ENCODE results near the gene NPC2.

NPC2 gene

DNA sequence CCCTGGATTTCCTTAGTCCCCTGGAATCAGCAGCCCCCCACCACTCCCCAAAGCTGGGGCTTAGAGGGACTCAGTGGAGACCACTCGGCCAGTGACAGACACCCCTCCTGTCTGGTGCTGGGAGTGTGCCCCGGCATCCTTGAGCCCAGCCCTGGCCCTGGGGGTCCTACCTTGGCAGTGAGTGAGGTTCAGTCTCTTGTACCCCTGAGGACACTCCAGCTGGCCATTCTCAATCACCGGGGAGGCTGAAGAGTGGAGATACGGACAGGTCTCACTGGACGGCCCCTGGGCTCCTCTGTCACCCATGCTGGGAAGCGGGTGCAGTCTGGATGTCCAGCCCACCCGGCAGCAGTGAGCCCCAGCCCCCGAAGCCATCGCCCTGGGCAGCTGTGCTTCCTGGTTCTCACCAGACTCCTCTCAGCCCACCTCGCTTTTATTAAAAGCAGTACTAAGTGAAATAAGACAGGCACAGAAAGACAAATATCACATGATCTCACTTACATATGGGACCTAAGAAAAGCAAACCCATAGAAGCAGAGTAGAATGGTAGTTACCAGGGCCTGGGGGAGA, 42.7 kb upstream of the NPC2 start:
- DNase-seq (ENCODE audit: low read depth), result no peak
- TF ChIP-seq, protein P1, sequence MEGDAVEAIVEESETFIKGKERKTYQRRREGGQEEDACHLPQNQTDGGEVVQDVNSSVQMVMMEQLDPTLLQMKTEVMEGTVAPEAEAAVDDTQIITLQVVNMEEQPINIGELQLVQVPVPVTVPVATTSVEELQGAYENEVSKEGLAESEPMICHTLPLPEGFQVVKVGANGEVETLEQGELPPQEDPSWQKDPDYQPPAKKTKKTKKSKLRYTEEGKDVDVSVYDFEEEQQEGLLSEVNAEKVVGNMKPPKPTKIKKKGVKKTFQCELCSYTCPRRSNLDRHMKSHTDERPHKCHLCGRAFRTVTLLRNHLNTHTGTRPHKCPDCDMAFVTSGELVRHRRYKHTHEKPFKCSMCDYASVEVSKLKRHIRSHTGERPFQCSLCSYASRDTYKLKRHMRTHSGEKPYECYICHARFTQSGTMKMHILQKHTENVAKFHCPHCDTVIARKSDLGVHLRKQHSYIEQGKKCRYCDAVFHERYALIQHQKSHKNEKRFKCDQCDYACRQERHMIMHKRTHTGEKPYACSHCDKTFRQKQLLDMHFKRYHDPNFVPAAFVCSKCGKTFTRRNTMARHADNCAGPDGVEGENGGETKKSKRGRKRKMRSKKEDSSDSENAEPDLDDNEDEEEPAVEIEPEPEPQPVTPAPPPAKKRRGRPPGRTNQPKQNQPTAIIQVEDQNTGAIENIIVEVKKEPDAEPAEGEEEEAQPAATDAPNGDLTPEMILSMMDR (conservative IDR thresholded peaks at IDR 0.05; ENCODE audit: control insufficient read depth, insufficient read depth, low read depth, low read length), result no peak
- H3K4me3 ChIP-seq (ENCODE audit: control insufficient read depth, low read depth, low read length), result no peak overlapping the region

DNA sequence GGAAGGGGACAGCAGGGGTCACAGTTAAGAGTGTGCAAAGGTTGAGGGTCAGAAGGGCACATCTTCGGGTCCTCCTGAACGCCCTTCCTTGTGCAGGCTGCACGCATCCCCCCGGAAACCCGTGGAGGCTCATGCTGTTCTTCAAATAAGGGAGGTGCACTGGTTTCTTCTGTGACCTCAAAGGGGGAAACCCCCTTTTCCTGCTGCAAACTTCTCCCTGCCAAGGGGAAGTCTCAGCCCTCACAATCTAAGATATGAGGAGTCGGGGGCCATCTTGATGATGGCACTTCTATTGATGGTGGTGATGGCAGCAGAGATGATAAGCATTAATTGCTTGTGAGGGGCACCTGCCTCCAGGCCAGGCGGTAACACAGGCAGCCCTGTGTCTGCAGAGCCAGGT, 40.5 kb upstream of the NPC2 start:
- TF ChIP-seq, protein P1 (conservative IDR thresholded peaks at IDR 0.05; ENCODE audit: control insufficient read depth, insufficient read depth, low read depth, low read length), result no peak
- DNase-seq (ENCODE audit: low read depth), result no peak
- no peak overlapping the region for H3K4me3 ChIP-seq (ENCODE audit: control insufficient read depth, low read depth, low read length)

DNA sequence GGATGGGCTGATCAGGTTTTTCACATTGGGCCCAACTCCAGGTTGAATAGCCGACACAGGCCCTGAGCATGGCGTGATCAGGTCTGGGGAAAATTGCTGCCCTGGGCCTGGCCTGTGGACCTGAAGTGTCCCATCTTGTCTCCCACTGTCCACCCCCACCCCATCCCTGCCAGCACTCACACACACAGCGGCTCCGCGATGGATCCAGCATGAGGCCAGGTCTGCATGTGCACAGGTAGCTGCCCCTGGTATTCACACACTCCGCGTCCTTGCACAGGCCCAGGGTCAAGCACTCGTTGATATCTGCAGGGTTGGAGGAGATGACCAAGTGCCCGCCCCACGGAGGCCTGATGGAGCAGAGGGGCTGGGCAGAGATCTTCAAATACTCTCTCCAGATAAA, 39.1 kb upstream of the NPC2 start:
- TF ChIP-seq, protein P1 (conservative IDR thresholded peaks at IDR 0.05; ENCODE audit: control insufficient read depth, insufficient read depth, low read depth, low read length), result no peak
- DNase-seq (ENCODE audit: low read depth), result no peak
- H3K4me3 ChIP-seq (ENCODE audit: control insufficient read depth, low read depth, low read length), result no peak overlapping the region

DNA sequence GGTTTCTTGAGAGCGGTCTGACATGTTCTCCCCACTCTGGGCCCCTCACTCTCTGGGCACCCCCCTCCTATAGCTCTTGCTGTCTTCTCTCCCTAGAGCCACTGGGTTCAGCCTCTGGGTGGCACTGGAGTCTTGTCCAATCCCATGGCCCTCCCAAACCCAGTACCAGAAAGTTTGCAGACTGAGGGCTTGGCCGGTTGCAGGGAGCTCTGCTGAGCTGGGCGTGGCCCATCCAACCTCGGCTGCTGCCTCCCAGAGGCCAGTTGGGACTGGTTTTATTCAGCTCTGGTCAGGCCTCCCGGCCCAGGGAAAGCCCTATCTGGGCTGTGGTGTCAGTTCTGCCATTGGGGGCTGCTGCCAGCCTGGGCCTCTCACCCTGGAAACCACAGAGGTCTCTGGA, 38.4 kb upstream of the NPC2 start:
- DNase-seq (ENCODE audit: low read depth), result peak; percentile 58
- TF ChIP-seq, protein P1 (conservative IDR thresholded peaks at IDR 0.05; ENCODE audit: control insufficient read depth, insufficient read depth, low read depth, low read length), result peak; percentile 4
- H3K4me3 ChIP-seq (ENCODE audit: control insufficient read depth, low read depth, low read length), result no peak overlapping the region

DNA sequence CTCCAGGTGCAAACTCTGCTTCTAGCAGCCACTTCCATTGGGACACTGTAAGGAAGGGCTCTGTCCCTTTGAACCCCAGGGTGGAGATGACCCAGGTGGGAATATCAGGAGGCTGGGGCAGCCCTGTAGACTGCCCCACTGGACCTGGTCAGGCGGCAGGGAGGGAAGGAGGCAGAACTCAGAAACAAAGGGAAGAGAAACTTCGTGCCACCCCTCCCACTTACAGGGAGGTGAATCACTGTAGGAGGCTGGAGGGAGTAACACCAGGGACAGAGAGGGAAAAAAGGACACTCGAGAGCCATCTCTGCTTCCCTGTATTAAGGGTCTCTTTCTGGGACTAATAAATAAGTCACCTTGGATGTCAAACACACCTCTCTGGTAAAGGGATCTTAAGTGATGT, 37.9 kb upstream of the NPC2 start:
- no peak for DNase-seq (ENCODE audit: low read depth)
- no peak overlapping the region for H3K4me3 ChIP-seq (ENCODE audit: control insufficient read depth, low read depth, low read length)
- TF ChIP-seq, protein P1 (conservative IDR thresholded peaks at IDR 0.05; ENCODE audit: control insufficient read depth, insufficient read depth, low read depth, low read length), result no peak

DNA sequence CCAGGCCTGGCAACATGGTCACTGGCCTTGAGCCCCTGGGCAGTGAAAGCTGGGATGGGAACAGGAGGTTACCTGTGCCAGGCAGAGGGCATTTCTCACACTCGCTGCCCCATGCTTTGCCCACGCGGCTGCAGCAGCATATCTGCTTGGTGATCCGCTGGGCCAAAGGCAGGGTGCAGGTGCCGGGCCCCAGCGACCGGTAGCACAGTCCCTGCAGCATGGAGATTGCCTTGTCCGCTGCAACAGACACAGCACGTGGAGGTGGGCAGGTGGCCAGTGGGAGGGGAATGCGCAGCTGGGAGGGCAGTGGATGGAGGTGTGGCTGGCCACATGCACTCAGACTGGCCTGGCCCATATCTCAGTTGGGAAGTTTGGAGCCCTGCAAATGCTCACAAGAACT, 35.8 kb upstream of the NPC2 start:
- H3K4me3 ChIP-seq (ENCODE audit: control insufficient read depth, low read depth, low read length), result no peak overlapping the region
- TF ChIP-seq, protein P1 (conservative IDR thresholded peaks at IDR 0.05; ENCODE audit: control insufficient read depth, insufficient read depth, low read depth, low read length), result no peak

DNA sequence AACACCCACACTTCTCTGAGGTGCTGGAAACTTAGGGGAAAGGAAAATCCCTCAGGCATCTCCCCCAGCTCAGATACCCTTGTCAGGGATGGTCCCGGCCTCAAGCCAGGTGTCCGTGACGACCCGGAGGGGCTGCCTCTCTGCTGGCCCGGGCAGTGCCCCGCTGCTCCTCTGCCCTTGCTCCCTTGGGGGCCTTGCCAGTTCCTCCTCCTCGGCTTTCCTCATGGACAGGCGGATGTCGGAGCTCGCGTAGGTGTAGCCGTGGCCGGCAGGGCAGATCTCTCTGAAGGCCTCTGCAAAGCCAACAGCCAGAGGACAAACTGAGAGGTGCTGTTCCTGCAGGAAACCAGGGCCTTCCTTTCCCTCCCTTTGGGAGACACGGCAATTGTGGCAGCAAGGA, 35.3 kb upstream of the NPC2 start:
- TF ChIP-seq, protein P1 (conservative IDR thresholded peaks at IDR 0.05; ENCODE audit: control insufficient read depth, insufficient read depth, low read depth, low read length), result no peak
- DNase-seq (ENCODE audit: low read depth), result no peak
- H3K4me3 ChIP-seq (ENCODE audit: control insufficient read depth, low read depth, low read length), result no peak overlapping the region

More for the DNA sequence above, 35.8 kb upstream of the NPC2 start:
- DNase-seq (ENCODE audit: low read depth), result no peak

Measured in fibroblast of mammary gland (primary cell).